ENCODE measurements around the gene PUM2.

Gene PUM2

DNA sequence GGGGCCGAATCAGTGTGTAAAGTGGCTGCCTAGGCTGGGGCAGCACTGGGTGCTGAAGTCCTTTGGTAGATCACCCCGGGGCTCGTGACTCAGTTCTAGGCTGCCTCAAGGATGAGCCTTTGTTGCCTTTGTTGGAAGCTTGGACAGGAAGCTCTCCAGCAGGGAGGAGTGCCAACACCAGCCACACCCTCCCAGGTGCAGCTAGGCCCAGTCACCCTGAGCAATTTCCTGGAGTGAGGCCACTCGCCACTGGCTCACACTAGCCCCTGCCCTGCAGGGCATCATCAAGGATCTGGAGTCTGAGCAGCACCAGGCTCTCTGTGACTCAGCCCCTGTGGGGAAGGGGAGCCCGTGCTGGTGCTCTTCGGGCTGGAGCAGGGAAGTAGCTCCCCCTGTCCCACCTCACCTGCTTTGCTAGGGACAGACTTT is 119.0 kb downstream of the PUM2 start:
- peak; percentile 97 for DNase-seq (ENCODE audit: low read depth)

DNA sequence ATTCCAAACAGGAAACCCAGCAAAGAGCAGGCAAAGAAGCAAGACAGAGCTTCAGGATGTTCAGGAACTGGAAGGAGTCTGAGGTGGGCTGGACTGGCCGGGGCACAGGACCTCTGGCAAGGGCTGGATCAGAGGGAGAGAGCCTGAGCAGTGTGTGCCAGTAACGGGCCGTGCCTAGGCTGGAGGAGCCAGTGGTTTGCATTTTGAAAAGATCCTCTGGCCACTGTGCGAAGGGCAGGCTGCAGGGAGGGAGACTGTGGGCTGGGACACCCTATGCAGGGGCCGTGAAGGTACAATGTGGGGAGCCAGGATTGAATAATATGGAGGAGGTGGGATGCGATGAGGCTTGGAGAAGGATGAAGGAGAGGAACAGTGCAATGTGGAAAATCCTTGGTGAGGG is 119.5 kb downstream of the PUM2 start:
- no peak for DNase-seq (ENCODE audit: low read depth)

GRCh38 chr2:20230114-20230425 is 120.6 kb downstream of the PUM2 start:
- DNase-seq (ENCODE audit: low read depth): no peak

DNA sequence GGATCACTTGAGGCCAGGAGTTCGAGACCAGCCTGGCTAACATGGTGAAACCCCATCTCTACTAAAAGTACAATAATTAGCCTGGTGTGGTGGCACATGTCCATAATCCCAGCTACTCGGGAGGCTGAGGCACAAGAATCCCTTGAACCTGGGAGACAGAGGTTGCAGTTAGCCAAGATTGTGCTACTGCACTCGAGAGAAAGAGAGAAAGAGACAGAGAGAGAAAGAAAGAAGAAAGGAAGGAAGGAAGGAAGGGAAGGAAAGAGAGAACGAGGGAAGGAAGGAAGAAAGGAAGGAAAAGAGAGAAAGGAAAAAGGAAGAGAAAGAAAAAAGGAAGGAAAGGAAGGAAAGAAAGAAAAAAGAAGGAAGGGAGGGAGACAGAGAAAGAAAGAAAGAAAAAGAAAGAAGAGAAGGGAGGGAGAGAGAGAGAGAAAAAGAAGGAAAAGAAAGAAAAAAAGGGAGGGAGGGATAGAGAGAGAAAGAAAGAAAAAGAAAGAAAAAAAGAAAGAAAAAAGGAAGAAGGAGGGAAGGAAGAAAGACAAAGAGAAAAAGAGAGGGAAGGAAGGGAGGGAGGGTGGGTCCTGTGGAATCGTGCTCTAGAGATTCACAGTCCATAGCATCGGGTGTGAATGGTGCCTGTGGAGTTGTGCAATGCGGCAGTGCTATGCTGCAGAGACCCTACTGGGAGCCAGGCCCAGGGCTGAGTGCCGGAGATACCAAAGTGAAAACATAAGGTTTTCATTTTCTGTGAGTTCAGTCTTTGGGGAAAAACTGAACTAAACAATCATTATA is 121.1 kb downstream of the PUM2 start:
- DNase-seq (ENCODE audit: low read depth): no peak

GRCh38 chr2:20227894-20228505 is 122.6 kb downstream of the PUM2 start:
- DNase-seq (ENCODE audit: low read depth): no peak

DNA sequence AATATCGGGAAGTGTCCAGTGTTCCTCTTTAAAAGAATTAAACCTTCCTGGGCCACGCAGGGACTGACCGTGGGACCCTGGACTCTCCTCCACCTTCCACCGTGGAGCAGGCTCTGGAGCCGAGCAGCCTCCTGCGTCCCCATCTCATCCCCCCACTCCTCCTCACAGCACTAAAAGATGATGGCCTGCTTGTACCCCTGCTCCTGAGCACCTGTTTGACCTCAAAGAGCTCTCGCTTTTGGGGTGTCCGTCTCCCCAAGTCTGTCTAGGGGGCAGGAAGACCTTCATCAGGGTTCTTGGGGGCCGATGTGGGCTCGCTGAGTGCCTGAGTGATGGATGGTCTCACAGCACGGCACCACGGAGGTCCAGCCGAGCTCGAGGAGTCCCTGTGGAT is 124.5 kb downstream of the PUM2 start:
- DNase-seq (ENCODE audit: low read depth): no peak

DNA sequence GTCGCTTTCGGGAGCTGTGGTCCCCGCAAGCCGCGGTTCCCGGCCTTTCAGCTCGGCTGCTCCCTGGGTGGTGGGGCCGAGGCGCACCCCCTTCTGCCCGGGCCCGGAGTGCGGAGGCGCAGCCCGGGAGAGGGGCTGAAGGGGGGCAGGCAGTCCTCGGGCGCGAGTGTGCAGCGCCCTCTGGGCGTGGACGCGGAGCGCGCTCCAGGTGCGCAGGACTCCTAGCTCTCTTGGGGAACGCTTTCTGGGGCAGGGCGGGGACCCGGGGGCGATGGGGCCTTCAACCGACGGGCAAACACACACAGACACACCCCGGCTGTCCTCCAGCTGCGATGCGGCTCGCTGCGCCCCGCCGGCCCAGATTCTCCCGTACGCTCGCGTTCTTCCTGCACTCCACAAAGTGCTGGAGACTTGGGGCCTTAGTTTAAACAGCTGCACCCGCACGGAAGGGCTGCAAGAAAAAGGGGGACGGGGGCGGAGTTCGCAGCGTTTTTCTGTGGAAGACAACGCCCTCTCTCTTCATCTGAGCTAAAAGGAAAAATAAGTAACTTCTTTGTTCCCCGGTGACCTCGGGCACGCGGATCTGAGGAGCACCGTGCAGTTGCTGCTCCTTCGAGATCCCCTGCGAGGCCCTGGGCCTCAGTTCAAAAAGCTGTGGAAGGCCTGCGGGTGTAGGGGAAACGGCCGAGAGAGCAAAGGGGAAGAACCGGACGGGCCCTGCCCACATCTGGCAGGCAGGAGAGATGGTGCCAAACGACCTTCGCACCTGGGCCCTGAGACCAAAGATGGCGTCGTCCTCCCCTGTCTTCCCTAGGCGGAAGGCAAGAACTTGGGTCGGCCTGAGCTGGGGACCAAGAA is 125.1 kb downstream of the PUM2 start:
- no peak for DNase-seq (ENCODE audit: low read depth)

DNA sequence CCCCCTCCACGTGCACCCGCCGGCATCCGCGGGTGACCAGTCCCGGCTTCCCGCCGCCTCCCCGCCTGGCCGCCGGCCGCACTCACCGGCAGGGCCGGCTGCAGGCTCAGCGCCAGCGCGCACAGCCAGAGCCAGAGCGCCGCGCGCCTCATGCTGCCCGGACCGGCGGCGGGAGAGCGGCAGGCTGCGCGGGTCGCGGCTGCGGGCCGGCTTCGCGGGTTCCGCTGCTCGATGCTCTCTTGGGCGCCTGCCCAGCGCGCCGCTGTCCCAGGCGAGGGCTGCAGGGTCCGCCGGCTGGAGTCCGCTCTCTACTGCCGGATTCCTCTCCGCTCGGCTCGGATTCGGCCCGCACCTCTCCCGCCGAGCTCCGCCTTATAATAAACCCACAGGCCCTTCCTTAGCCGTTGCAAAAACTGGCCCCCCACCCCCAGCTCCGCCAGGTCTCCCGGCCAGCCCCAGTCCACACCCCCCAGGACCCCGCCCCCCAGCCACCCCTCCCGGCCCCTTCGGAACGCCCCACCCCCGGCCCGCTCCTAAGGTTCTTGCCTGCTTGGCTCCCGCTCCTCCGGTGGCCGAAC is 125.8 kb downstream of the PUM2 start, which contains the start of gene SDC1:
Gene SDC1, minus strand, starts transcription at position 415 of the 578 bp plus-strand sequence. Its CDS starts 263 bp downstream, at position 152.
- peak; percentile 71 for DNase-seq (ENCODE audit: low read depth)

- DNase-seq (ENCODE audit: low read depth): peak; percentile 37
Observed at GRCh38 chr2:20224164-20224715, 126.4 kb downstream of the PUM2 start.

DNA sequence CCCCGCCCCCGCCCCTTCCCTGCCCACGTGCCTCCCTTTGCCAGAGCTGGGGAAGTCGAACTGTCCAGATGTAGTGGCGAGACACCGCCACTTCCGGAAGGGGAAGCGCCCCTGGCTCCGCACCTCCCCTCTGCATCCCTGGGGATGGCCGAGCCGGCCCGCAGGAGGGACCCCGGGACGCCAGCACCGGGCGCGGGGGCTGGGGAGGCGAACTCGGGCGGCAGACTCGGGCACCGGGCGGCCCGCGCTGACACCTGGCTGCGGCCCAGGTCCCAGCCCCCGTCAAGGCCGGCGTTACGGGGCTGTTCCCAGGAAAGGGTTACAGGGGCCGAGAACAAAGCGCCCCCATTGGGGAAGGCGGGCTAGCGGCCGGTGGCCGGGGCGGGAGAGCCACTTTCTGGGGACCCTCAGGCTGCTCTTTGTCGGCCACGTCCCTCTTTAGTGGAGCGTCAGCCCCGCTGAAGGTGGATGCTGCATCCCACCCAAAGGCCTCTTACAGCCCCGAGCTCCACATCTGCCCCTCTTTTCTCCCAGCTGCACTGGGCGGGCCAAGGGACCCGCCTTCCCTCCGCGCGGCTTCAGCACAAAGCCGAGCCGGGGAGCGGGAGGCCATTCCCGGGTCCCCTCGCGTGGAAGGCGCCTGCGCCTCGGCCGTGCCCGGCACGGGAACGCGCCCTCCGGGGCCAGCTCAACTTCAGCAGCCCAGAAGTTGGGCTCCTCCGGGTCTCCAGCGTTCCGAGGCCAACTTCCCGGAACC is 127.1 kb downstream of the PUM2 start:
- DNase-seq (ENCODE audit: low read depth): peak; percentile 70

DNA sequence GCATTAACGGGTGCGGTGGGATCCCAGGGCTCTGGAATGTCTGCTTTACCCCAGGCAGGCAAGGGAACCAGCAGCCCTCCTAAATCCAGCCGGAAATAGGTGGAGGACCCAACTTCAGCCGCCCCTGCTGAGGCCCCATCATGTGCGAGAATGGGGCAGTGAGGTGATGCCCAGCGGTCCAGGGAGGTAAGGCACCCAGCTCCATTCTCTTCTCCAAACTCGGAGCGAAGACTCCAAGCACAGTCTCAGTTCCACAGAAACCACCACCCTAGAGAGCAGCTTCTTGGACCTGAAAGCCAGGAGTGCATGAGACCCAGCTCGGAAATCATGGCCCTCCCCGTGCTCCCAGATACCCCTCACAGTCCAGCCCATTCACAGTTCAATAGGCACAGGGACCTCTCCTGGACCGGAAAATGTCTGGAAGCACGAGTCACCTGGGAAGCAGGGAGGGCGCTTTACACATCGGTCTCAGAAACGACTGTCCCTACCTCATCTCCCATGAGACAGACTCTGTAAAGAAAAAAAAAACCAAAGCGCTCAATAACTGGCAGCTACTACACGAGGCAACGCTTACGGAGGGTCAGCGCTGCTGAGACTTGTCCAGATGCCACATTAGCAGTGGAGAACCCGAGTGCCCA is 127.8 kb downstream of the PUM2 start:
- no peak for DNase-seq (ENCODE audit: low read depth)

GRCh38 chr2:20222014-20222768 is 128.5 kb downstream of the PUM2 start:
- DNase-seq (ENCODE audit: low read depth): no peak

- peak; percentile 62 for DNase-seq (ENCODE audit: low read depth)
Observed at GRCh38 chr2:20221555-20221973, 129.1 kb downstream of the PUM2 start.

GRCh38 chr2:20220806-20221554 is 129.7 kb downstream of the PUM2 start:
- DNase-seq (ENCODE audit: low read depth): no peak

DNA sequence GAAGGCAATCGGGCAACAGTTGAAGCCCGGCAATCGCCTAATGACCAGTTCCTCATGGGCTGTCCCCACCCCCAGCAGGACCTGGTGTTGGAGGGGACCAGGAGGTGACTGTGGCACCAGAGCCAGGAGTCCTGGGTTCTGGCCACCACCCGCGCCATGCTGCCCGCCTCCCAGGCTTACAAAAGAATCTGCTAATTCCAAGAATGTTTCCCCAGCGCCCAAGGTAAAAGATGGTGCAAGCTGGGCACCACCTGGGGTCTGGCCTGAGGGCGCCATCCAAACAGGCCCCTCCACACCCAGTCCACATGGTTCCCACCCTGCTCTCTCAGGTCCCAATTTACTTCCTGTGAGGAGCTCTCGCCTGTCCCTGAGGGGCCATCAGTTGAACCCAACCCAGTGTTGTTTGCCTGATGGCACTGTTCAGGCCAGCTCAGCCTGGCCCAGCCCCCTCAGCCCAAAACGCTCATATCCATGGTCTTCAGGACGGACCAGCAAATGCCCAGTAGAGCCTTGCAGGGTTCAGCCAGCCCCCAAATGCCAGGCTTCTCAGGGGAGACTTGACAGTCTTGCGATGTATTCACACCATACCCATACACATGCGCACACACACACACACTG is 130.8 kb downstream of the PUM2 start:
- no peak for DNase-seq (ENCODE audit: low read depth)

DNA sequence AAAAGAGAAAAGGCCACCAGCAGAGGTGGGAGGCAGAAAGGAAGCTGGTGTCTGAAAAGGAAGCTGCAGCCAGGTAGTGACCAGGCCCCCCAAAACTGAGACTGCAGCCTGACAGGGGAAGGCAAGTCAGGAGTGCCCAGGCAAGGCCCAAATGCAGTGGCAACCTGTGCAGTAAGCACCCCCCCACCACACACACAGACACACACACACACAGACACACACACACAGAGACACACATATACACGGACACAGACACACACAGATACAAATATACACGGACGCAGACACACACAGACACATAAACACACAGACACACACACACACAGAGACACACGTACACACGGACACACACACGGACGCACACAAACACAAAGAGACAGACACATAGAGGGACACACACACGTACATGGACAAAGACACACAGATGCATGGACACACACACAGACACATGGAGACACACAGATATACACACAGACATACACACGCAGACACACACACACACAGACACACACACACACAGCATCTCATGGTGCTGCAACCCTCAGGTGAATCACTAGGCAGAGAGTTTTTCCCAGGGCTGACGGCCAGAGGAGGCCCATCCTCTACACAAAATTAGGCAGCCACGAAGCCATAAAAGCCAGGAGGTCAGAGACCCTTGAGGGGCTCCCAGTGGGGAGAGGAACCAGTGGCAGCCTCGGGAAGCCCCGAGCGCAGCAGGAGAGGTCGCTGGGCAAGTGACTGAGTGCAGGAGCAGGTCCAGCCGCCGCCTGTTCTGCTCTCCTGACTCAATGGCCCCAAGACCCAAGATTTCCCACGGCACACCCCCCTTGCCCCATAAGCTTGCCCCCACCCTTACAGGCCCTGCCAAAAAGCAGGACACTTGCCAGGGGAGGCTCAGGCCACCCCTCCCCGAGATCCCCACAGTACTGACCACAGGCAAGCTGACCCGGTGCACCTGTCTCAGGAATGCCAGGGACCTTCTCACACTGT is 132.0 kb downstream of the PUM2 start:
- DNase-seq (ENCODE audit: low read depth): no peak
